Stimulated activated naive CD8-positive, alpha-beta T cell treated with anti-CD3 and anti-CD28 coated beads, Interleukin-15, amount 100 ng/mL, for 72 hours (primary cell): Measurements from ENCODE around the gene HAL.

Experiments
- ATAC-seq: fragments of 150-1000 bp; cut with Tn5 transposase; 2 replicates; pipeline ENCODE4 v1.10.0; 2021; ENCODE audit warnings: mild to moderate bottlenecking, moderate library complexity
- DNase-seq, 2 donors: peaks; one replicate each; pipeline ENCODE4 v3.0.0; 2021 to 2022
- H3K27ac Mint-ChIP-seq, 2 donors: one replicate each; pipeline ENCODE4 v1.8.0; 2022; ENCODE audit warnings: mild to moderate bottlenecking in 2 of 2, mixed read lengths in 2 of 2, moderate library complexity in 2 of 2
- H3K27me3 Mint-ChIP-seq: one replicate; pipeline ENCODE4 v1.8.0; 2022; ENCODE audit warnings: mixed read lengths
- H3K4me1 Mint-ChIP-seq: one replicate; pipeline ENCODE4 v1.8.0; 2022; ENCODE audit warnings: mild to moderate bottlenecking, mixed read lengths
- H3K4me3 Mint-ChIP-seq, 2 donors: one replicate each; pipeline ENCODE4 v1.8.0; 2022; ENCODE audit warnings: mild to moderate bottlenecking in 2 of 2, mixed read lengths in 2 of 2, moderate library complexity in 1 of 2
- H3K9me3 Mint-ChIP-seq, 2 donors: one replicate each; pipeline ENCODE4 v1.8.0; 2022; ENCODE audit warnings: mixed read lengths in 2 of 2

Gene HAL, protein sequence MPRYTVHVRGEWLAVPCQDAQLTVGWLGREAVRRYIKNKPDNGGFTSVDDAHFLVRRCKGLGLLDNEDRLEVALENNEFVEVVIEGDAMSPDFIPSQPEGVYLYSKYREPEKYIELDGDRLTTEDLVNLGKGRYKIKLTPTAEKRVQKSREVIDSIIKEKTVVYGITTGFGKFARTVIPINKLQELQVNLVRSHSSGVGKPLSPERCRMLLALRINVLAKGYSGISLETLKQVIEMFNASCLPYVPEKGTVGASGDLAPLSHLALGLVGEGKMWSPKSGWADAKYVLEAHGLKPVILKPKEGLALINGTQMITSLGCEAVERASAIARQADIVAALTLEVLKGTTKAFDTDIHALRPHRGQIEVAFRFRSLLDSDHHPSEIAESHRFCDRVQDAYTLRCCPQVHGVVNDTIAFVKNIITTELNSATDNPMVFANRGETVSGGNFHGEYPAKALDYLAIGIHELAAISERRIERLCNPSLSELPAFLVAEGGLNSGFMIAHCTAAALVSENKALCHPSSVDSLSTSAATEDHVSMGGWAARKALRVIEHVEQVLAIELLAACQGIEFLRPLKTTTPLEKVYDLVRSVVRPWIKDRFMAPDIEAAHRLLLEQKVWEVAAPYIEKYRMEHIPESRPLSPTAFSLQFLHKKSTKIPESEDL

DNA sequence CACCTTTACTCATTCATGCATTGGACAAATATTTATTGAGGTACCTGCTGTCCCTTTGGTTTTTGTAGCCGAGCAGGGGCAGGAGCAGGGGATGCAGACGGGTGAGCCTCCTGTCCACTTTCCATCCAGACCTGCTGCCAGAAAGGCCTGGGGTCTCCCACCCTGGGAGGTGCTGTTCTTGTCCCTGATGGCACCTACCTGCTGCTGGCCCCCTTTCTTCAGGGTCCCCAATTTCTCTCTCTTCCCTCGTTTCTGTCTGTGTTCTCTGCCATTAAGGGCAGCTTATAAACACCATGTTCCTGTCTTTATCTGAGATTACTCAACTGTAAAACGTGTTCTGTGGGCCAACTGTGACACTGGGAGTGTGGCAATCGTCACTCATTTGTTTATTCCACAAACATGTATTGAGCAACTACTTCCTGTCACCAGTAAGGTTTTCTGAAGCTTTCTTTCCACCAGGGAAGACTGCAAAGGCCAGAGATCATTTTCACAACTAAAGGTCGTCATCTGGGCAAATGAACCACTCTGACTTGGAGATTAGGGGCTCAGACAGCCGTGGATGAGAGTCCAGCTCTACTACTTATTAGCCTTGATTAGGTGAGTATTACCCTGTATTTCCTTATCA, at the start of gene HAL:
HAL (minus strand) TSS at position 311 of the 625 bp plus-strand sequence. CDS start 434 bp downstream, outside the sequence.
- Mint-ChIP-seq H3K27ac (no peak within 1 kb of the TSS), H3K4me3 (no peak within 1 kb of the TSS)
- no peak for ATAC-seq

DNA sequence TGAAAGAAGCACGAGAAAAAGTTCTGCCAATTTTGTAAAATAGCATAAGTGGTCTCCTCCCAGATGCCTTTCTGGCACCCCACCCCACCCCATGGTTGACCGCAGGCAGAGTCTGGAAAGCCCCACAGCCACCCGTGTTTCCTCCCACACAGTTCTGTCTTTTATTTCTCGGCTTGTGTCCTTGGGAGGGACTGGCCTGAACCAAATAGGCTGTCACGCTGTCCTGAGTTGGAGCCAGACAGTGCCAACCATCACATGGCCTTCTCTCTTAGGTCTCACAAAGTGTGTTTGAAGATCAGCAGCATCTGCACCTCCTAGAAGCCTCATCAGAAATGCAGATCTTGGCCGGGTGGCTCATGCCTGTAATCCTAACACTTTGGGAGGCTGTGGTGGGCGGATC, 49.4 kb upstream of the HAL start:
- ATAC-seq (no peak), DNase-seq (no peak)
- peaks cover 0 to 9% of the 10 kb centered on the region in 2 donors for H3K9me3 Mint-ChIP-seq
- H3K27me3 Mint-ChIP-seq, result no peaks in the 10 kb centered on the region
- H3K4me3 Mint-ChIP-seq, result no peak overlapping the region
- no peak overlapping the region for H3K27ac Mint-ChIP-seq
- peaks cover 63% of the 10 kb centered on the region for H3K4me1 Mint-ChIP-seq

More for the DNA sequence above, at the start of gene HAL:
- no peak for DNase-seq
- peaks cover 10% of the 10 kb centered on the region for H3K4me1 Mint-ChIP-seq
- H3K9me3 Mint-ChIP-seq, result no peaks in the 10 kb centered on the region
- no peaks in the 10 kb centered on the region for H3K27me3 Mint-ChIP-seq

DNA sequence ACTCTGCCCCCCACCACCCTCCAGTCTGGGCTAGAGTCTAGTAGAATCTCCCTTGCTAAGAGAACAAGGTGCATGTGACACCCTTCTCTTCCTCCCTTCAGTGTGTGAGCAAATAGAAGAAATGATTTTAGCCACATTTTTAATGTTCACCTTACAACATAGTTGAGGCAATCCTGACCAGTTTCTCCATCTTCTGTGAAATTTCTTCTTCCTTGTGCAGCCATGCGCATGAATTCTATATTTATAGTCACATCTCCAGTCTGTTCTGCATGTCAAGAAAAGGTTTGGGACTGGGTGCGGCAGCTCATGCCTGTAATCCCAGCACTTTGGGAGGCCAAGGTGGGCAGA, 48.8 kb upstream of the HAL start:
- H3K27ac Mint-ChIP-seq, result peak overlapping the region in 1 of 2 donors; percentile 83
- DNase-seq (no peak), ATAC-seq (no peak)
- H3K27me3 Mint-ChIP-seq, result no peaks in the 10 kb centered on the region
- peak overlapping the region in 1 of 2 donors; percentile 38 for H3K4me3 Mint-ChIP-seq
- peaks cover 0 to 4% of the 10 kb centered on the region in 2 donors for H3K9me3 Mint-ChIP-seq
- H3K4me1 Mint-ChIP-seq, result peaks cover 63% of the 10 kb centered on the region

DNA sequence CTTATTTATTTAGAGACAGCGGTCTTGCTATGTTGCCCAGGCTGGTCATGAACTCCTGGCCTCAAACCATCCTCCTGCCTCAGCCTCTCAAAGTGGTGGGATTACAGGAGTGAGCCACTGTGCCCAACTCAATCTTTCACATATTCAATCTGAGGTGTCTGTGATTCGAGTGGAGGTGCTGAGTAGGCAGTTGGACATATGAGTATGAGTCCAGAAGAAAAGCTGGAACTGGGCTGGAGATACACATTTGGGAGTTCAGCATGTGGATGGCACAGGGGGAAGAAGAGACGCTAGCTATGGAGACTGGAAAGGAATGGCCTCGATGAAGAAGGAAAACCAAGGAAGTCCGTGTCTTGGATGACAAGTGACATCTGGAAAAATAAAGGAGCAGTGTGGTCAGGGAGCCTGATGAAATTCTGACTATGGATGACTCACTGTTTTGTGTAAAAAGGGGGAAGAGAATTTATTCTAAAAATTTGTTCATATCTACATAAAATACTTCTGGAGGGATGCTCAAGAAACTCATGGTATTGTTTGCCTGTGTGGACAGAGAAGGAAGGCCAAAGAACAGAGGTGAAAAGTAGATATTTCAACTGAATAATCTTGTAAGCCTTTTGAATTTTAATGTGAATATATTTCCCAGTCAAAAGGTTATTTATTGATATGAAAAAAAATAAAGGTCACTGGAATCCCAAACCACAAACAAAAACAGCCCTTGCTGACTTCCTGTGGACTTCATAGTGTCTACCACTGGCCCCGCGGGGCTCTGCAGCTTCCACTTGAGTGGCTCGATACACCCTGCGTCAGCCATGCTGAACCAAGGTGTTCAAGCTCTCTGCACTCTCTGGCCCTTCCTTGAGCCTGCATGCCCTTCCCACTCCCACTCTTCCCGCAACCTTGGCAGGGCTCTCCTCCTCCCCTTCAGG, 48.1 kb upstream of the HAL start:
- no peak for ATAC-seq
- no peaks in the 10 kb centered on the region for H3K27me3 Mint-ChIP-seq
- no peaks in the 10 kb centered on the region for H3K9me3 Mint-ChIP-seq
- H3K4me1 Mint-ChIP-seq, result peaks cover 58% of the 10 kb centered on the region
- DNase-seq, result no peak
- peak overlapping the region in 1 of 2 donors; percentile 17 for H3K4me3 Mint-ChIP-seq
- peak overlapping the region; percentile 83 to 85 for H3K27ac Mint-ChIP-seq

DNA sequence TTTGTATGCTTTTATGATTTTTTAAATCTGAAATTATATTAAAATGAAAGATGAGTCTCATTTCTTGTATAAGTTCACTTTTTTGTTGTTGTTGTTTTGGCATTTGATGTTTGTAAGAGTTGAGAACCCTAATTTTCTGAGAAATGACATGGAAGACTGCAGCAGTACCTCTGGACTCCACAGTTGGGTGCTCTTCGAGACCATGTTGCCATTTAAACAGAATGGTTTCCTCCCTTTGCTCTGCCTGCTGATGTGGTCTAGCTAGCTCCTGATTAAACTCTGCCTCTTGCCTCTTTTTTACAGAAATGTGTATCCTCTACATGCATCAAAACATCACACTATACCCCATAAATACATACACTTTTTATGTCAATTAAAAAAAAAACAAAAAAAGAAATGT, 45.0 kb upstream of the HAL start:
- H3K27me3 Mint-ChIP-seq, result no peaks in the 10 kb centered on the region
- H3K9me3 Mint-ChIP-seq, result no peaks in the 10 kb centered on the region
- no peak for ATAC-seq
- no peak overlapping the region for H3K27ac Mint-ChIP-seq
- peaks cover 28% of the 10 kb centered on the region for H3K4me1 Mint-ChIP-seq
- no peak overlapping the region for H3K4me3 Mint-ChIP-seq
- no peak for DNase-seq

DNA sequence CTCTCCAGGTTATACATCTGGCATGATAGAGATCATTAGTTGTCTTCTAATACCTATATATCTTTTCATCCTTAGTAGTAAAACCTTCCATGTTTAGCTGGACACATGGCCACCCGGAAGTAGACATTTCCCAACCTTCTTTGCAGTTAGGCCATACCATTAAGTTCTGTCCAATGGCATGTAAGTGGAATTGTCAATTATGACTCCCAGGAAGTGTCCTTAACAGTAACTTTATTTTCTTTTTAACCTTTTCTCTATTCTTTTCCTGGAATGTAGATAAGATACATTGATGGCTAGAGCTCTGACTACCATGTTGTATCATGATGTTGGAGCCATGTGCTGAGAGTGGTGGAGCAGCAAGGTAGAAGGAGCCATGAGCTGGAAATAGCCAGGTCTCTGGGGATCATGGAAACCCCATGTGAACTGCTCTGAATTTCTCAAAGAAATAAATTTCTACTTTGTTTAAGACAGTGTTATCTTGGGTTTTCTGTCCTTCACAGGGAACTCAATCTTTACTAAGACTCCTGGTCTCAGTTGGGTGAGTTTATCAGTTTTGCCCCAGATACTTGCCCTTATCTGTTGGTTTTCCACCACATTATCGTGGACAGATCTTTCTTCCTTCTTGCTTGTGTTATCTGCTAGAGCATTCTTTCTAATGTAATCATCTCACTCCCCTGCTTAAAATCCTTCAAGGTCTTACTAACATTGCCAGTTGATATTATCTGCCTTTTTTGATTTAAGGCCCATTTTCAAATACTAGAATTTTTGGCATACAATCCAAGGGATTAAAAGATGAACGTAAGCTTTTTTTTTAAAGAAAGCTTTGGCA, 44.4 kb upstream of the HAL start:
- Mint-ChIP-seq H3K4me1 (peaks cover 21% of the 10 kb centered on the region), H3K27ac (no peak overlapping the region), H3K9me3 (no peaks in the 10 kb centered on the region), H3K27me3 (no peaks in the 10 kb centered on the region), H3K4me3 (no peak overlapping the region)
- no peak for ATAC-seq
- no peak for DNase-seq

DNA sequence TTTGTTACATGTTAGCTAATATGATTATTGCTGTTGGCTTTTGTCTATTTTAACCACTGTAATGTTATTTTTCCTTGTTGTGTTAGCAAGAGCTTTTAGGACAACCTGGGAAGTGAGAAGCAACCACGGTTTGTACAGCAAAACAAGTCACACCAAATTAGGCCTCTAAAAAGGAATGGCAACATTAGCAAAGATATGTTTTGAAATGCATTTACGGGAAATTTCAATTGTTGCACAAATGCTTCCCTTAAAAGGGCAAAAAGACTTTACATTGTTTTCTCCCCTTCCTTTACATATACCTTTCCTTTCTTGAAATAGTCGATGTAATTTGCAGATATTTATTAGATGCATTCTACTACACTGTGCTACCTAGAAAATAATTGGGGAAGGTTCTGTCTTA, 43.4 kb upstream of the HAL start:
- Mint-ChIP-seq H3K27ac (no peak overlapping the region), H3K4me3 (no peak overlapping the region), H3K4me1 (peaks cover 11% of the 10 kb centered on the region), H3K27me3 (no peaks in the 10 kb centered on the region), H3K9me3 (no peaks in the 10 kb centered on the region)
- no peak for DNase-seq
- ATAC-seq, result no peak

DNA sequence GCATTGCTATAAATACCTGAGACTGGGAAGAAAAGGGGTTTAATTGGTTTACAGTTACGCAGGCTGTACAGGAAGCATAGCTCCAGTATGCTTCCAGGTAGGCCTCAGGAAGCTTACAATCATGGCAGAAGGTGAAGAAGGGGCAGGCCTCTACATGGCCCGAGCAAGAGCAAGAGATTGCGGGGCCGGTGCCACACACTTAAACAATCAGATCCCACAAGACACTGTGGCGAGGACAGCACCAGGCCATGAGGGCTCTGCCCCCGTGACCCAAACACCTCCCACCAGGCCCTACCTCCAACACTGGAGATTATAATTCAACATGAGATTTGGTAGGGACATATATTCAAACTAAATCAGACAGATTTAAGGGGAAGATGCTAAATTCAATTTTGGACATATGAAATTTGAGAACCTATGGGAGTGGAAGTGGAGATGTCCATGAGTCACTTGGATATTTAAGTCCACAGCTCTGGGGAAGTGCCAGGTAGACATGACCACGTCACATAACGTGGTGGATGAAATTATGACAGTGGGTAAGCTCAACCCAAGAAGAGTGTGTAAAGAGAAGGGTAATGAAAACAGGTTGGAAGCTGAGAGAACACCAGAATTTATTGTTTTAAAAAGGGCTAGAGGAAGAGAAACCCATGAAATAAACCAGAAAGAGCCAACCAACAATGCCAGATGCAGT, 40.8 kb upstream of the HAL start:
- DNase-seq (no peak), ATAC-seq (no peak)
- H3K9me3 Mint-ChIP-seq, result no peaks in the 10 kb centered on the region
- H3K27me3 Mint-ChIP-seq, result no peaks in the 10 kb centered on the region
- no peak overlapping the region for H3K27ac Mint-ChIP-seq
- peaks cover 11% of the 10 kb centered on the region for H3K4me1 Mint-ChIP-seq
- H3K4me3 Mint-ChIP-seq, result no peak overlapping the region

DNA sequence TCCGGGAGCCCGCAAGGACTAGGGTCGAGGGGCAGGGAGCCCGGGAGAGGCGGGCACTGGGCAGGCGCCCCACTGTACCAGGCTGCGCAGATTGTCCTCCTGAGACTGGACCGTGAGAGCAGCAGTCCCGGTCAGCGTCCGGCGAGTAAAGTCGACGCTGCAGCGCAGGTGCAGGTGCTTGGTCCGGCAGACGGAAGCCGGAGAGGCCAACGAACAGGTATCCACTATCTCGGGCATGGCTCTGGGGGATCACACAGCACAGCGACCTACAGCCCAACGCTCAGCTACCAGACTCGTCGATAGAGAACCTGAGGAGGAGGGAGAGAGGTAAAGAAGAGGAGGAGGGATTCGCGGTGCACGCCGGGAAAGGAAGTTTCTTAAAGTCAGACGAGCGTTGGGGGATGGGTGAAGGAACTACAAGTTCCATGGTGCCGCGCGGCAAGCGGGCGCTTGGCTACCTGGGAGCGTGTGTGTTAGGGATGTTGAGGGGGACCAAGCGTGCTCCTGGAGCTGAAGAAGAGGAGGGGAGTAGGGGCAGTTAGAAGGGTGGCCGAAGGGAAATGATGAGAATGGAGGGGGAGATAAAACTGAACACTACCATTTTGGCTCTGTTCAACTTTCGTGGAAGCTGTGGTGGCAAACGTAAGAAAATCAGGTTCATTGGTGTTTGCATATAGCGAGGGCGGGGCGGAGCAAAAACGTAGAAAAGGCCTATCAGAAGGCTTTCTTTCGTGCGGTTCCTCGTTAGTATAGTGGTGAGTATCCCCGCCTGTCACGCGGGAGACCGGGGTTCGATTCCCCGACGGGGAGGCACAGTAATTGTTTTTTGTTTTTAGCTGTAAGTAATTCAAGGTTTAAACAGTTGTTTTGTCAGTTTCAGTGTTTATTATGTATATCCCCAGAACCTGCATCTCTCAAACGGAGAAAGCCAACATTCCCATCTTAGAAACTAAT, 39.4 kb upstream of the HAL start, which contains the start of gene LTA4H:
LTA4H (minus strand) TSS at position 305 of the 954 bp plus-strand sequence; CDS start at position 237, 68 bp downstream.
- H3K4me3 Mint-ChIP-seq, result no peak within 1 kb of the TSS
- peak; percentile 94 for ATAC-seq
- no peaks in the 10 kb centered on the region for H3K27me3 Mint-ChIP-seq
- DNase-seq, result peak; percentile 94 to 96
- H3K27ac Mint-ChIP-seq, result no peak within 1 kb of the TSS
- H3K9me3 Mint-ChIP-seq, result no peaks in the 10 kb centered on the region
- H3K4me1 Mint-ChIP-seq, result peaks cover 19% of the 10 kb centered on the region

DNA sequence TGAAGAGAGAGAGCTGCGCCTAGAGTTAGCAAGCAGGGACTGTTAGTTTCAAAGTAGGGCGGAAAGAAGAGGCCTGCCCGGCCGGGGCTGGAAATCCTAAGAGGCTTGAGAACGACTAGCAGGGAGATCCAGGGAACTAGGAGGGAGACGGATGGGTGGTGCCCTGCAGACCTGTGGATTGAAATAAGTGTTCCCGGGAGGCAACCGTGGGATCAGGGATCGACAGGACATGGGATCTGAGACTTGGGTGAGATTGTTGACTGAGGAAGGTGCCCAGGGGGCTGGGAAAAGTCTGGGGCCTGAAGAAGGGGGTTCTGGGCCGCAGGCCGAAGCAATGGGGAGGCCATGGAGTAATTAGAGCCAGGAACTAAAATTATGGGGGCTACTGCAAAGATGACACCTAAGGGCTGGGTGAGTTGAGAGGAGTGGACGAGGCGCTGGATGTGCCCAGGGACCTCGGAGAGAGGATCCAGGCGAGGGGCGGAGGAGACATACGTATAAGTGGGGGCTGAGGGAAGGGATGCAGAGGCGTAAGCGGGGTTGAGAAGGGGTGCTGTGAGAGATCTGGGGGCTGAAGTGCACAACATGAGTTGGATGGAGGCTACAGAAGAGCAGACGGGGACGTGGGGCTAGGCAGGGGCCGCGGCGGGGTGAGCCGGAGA, 38.6 kb upstream of the HAL start:
- Mint-ChIP-seq H3K4me1 (peaks cover 27% of the 10 kb centered on the region), H3K27ac (no peak overlapping the region), H3K27me3 (no peaks in the 10 kb centered on the region), H3K9me3 (no peaks in the 10 kb centered on the region), H3K4me3 (no peak overlapping the region)
- ATAC-seq, result no peak
- peak in 1 of 2 donors; percentile 14 for DNase-seq

DNA sequence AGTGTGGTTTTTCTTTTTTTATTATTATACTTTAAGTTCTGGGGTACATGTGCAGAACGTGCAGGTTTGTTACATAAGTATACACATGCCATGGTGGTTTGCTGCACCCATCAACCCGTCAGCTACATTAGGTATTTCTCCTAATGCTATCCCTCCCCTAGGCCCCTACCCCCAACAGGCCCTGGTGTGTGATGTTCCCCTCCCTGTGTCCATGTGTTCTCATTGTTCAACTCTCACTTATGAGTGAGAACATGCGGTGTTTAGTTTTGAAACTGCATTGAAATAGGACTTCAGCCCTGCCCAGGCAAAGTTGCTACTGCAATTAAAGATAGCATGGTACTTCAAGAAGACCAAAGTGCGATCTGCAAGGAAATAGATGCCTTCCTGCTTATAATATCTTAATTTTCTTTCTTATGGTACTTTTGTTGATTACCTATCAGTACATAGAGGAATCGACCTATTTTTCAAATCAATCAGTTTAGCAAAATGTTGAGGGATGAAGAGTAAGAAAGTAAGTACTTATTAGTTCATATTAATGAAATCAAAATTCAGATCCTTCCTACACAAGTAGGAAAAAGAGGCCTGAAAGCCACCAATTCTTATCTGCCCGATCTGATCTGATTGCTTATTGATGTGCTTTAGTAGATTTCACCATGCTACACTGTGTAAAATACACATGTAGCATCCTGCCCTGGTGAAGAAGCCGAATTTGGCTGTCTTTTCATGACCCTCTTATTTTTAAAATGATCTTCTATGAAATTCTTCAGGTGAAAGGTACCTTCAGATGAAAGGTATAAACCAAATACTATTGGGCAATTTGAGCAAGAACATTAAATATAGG, 37.6 kb upstream of the HAL start:
- no peaks in the 10 kb centered on the region for H3K9me3 Mint-ChIP-seq
- ATAC-seq (no peak), DNase-seq (no peak)
- H3K27me3 Mint-ChIP-seq, result no peaks in the 10 kb centered on the region
- H3K4me1 Mint-ChIP-seq, result peaks cover 30% of the 10 kb centered on the region
- H3K4me3 Mint-ChIP-seq, result no peak overlapping the region
- no peak overlapping the region for H3K27ac Mint-ChIP-seq

DNA sequence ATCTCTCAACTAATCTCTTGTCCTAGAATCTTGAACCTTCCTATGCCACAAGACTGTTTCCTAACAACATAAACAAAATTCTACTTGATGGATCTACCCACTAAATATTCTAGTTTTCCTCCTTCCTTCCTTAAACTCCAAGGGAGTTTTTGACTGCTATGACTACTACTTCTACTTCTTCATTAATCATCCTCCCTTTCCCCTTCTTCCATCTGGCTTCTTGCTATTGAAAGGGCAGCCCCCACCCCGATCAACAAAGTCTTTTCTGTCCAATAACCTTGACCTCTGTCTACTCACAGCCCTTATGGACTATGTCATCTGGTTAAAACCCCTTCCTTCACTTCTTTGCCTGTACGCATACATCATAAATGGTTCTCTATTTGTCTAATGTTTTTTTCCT, 33.7 kb upstream of the HAL start:
- Mint-ChIP-seq H3K27ac (no peak overlapping the region), H3K4me1 (peaks cover 30% of the 10 kb centered on the region), H3K4me3 (no peak overlapping the region), H3K27me3 (no peaks in the 10 kb centered on the region), H3K9me3 (no peaks in the 10 kb centered on the region)
- ATAC-seq (no peak), DNase-seq (no peak)
